Measurements from ENCODE around the gene MMP3. TPM values are rescaled to one million over a fixed set of nuclear protein-coding genes. Genes with fewer than 3 reads are reported as not detected.

Gene MMP3
- total RNA-seq: not detected
- long read RNA-seq: 0 reads

GRCh38 chr11:102843489-102843888 is at the start of gene MMP3:
TSS of gene MMP3 (minus strand) at chr11:102843609. CDS start at chr11:102843546, 63 bp downstream.
- Histone ChIP-seq H3K4me1 (no peaks in the 10 kb centered on the region), H3K36me3 (no peaks in the 10 kb centered on the region), H3K4me3 (no peak within 1 kb of the TSS), H3K27me3 (no peaks in the 10 kb centered on the region), H3K9me3 (no peaks in the 10 kb centered on the region), H3K27ac (no peak within 1 kb of the TSS)
- no peak for TF ChIP-seq CTCF (IDR thresholded peaks at IDR 0.05)
- DNase-seq: no peak
- intact Hi-C loops (cut with DNase I): no loop called here
- no peak for ATAC-seq

GRCh38 chr11:102891736-102892135 is 48.3 kb upstream of the MMP3 start:
- H3K4me1 ChIP-seq: no peaks in the 10 kb centered on the region
- H3K27me3 ChIP-seq: no peaks in the 10 kb centered on the region
- no peaks in the 10 kb centered on the region for H3K9me3 ChIP-seq
- H3K4me3 ChIP-seq: no peak overlapping the region
- DNase-seq (no peak), ATAC-seq (no peak)
- intact Hi-C loops (cut with DNase I): no loop called here
- H3K27ac ChIP-seq: no peak overlapping the region
- H3K36me3 ChIP-seq: no peaks in the 10 kb centered on the region
- TF ChIP-seq CTCF (IDR thresholded peaks at IDR 0.05): no peak

- Histone ChIP-seq H3K4me3 (no peak overlapping the region), H3K4me1 (no peaks in the 10 kb centered on the region), H3K27me3 (no peaks in the 10 kb centered on the region), H3K36me3 (no peaks in the 10 kb centered on the region), H3K27ac (no peak overlapping the region), H3K9me3 (no peaks in the 10 kb centered on the region)
- no peak for TF ChIP-seq CTCF (IDR thresholded peaks at IDR 0.05)
- intact Hi-C loops (cut with DNase I): no loop called here
- DNase-seq (no peak), ATAC-seq (no peak)
Measured at GRCh38 chr11:102886999-102887398, 43.6 kb upstream of the MMP3 start.

GRCh38 chr11:102883141-102883540 is 39.7 kb upstream of the MMP3 start:
- intact Hi-C loops (cut with DNase I): no loop called here
- ATAC-seq (no peak), DNase-seq (no peak)
- Histone ChIP-seq H3K4me1 (no peaks in the 10 kb centered on the region), H3K36me3 (no peaks in the 10 kb centered on the region), H3K27me3 (no peaks in the 10 kb centered on the region), H3K27ac (no peak overlapping the region), H3K4me3 (no peak overlapping the region), H3K9me3 (no peaks in the 10 kb centered on the region)
- no peak for TF ChIP-seq CTCF (IDR thresholded peaks at IDR 0.05)

GRCh38 chr11:102882389-102883024 is 39.1 kb upstream of the MMP3 start:
- DNase-seq: no peak

More at GRCh38 chr11:102882389-102883024, 39.1 kb upstream of the MMP3 start:
- peak; percentile 66 for ATAC-seq
- Histone ChIP-seq H3K36me3 (no peaks in the 10 kb centered on the region), H3K4me1 (no peaks in the 10 kb centered on the region), H3K27me3 (no peaks in the 10 kb centered on the region), H3K4me3 (no peak overlapping the region), H3K27ac (no peak overlapping the region), H3K9me3 (no peaks in the 10 kb centered on the region)
- intact Hi-C loops (cut with DNase I): no loop called here
- TF ChIP-seq CTCF (IDR thresholded peaks at IDR 0.05): no peak
